ENCODE measurements around the gene EBF3. TPM values are rescaled to one million over a fixed set of nuclear protein-coding genes. Genes with fewer than 3 reads are reported as not detected.

EBF3 gene
- total RNA-seq, 1 donor: 31.8 TPM

DNA sequence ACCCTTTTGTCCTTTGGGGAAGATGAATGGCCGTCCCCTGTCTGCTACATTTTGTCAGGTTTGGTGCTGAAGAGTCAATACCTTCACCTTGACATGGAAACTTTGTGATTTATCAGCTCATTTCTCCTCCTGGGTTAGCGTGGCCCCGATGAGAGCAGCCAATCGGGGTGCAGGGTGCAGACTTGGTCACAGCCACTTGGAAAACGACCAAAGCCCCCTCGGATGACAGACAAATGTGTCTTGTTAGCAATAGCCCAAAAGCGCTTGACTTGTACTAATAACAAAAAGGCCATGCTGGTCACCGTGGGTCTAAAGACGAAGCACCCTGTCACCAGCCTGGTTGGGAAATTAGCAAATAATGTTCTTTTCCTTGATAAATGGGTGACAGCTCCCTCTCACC is 103.7 kb downstream of the EBF3 start:
- H3K9me3 ChIP-seq (ENCODE audit: low read depth, low read length): no peaks in the 10 kb centered on the region
- H2AFZ ChIP-seq (ENCODE audit: low read length): no peak overlapping the region
- no peak overlapping the region for H3K27ac ChIP-seq (ENCODE audit: low read depth, low read length)
- H3K36me3 ChIP-seq (ENCODE audit: insufficient read depth, low read length): peaks cover 50% of the 10 kb centered on the region
- no peak for DNase-seq (ENCODE audit: insufficient read length, low spot score, missing footprints)
- H3K4me1 ChIP-seq (ENCODE audit: insufficient read depth, low read length): peaks cover 4% of the 10 kb centered on the region
- H3K4me2 ChIP-seq (ENCODE audit: insufficient read depth, low read length): no peak overlapping the region
- peaks cover 10% of the 10 kb centered on the region for H3K79me2 ChIP-seq (ENCODE audit: insufficient read depth, low read length)
- H3K4me3 ChIP-seq (ENCODE audit: insufficient read depth, low read length): no peak overlapping the region
- no peaks in the 10 kb centered on the region for H3K27me3 ChIP-seq (ENCODE audit: insufficient read depth, low read length)
- TF ChIP-seq, protein P1, sequence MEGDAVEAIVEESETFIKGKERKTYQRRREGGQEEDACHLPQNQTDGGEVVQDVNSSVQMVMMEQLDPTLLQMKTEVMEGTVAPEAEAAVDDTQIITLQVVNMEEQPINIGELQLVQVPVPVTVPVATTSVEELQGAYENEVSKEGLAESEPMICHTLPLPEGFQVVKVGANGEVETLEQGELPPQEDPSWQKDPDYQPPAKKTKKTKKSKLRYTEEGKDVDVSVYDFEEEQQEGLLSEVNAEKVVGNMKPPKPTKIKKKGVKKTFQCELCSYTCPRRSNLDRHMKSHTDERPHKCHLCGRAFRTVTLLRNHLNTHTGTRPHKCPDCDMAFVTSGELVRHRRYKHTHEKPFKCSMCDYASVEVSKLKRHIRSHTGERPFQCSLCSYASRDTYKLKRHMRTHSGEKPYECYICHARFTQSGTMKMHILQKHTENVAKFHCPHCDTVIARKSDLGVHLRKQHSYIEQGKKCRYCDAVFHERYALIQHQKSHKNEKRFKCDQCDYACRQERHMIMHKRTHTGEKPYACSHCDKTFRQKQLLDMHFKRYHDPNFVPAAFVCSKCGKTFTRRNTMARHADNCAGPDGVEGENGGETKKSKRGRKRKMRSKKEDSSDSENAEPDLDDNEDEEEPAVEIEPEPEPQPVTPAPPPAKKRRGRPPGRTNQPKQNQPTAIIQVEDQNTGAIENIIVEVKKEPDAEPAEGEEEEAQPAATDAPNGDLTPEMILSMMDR (IDR thresholded peaks at IDR 0.05; ENCODE audit: extremely low read depth, low read depth, low read length): no peak
- H4K20me1 ChIP-seq (ENCODE audit: insufficient read depth, low read length): peaks cover 6% of the 10 kb centered on the region

DNA sequence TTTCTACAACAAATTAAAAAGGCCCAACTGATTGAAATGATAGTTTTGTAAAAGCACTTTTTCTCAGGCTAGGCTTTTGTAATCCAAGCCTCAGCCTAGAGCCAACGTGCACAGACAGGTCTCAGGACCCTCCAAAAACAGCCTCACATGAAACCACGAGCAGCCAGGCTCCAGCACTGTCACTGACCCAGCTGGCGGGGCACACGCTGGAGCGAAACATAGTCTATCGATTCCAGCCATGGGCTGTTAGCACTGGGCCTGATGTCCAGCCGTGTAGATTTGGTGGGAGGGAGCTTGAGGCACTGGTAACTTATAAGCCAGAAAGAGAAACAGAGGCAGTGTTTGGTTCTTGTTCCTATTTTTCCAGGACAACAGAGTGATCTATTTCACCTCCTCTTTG is 104.5 kb downstream of the EBF3 start:
- Histone ChIP-seq H3K27ac (ENCODE audit: low read depth, low read length) (no peak overlapping the region), H3K36me3 (ENCODE audit: insufficient read depth, low read length) (peaks cover 43% of the 10 kb centered on the region), H3K4me3 (ENCODE audit: insufficient read depth, low read length) (no peak overlapping the region), H3K9me3 (ENCODE audit: low read depth, low read length) (no peaks in the 10 kb centered on the region), H3K79me2 (ENCODE audit: insufficient read depth, low read length) (peaks cover 3% of the 10 kb centered on the region), H2AFZ (ENCODE audit: low read length) (no peak overlapping the region), H3K27me3 (ENCODE audit: insufficient read depth, low read length) (no peaks in the 10 kb centered on the region), H3K4me2 (ENCODE audit: insufficient read depth, low read length) (no peak overlapping the region), H4K20me1 (ENCODE audit: insufficient read depth, low read length) (peaks cover 10% of the 10 kb centered on the region), H3K4me1 (ENCODE audit: insufficient read depth, low read length) (no peaks in the 10 kb centered on the region)
- no peak for DNase-seq (ENCODE audit: insufficient read length, low spot score, missing footprints)
- TF ChIP-seq, protein P1 (IDR thresholded peaks at IDR 0.05; ENCODE audit: extremely low read depth, low read depth, low read length): no peak

DNA sequence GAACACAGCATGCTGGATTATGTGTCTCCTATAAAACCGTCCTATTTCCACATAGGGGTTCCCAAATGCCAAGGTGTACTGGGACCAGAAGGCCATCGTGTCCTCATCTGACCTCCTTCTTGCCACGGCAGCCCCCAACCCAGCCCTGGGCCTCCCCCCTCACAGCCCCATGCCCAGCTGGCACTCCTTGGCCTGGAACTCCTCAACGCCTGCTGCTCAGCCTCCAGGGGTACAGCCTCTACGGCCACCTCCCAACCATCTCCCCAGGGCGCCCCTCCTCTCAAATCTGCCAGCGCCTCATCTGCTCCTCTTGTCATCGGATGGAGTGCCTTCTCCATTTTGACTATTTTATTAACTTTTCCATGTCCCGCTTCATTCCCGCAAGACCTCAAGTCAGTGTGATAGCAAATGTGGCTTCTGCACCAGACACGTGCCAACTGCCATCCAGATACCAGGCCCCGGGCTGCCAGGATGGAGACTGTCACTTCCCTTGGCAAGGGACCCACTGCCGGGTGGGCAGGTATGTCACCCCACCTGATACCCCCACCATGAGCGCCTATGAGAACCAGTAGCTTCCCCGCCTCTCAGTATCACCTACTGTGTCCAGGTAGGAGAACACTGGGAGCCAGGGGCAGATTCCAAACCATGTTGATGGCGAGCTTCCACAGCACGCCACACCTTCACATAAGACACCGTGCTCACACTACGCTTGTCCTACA is 106.7 kb downstream of the EBF3 start:
- no peaks in the 10 kb centered on the region for H3K79me2 ChIP-seq (ENCODE audit: insufficient read depth, low read length)
- TF ChIP-seq, protein P1 (IDR thresholded peaks at IDR 0.05; ENCODE audit: extremely low read depth, low read depth, low read length): no peak
- H3K4me1 ChIP-seq (ENCODE audit: insufficient read depth, low read length): no peaks in the 10 kb centered on the region
- DNase-seq (ENCODE audit: insufficient read length, low spot score, missing footprints): no peak
- no peak overlapping the region for H3K4me3 ChIP-seq (ENCODE audit: insufficient read depth, low read length)
- H3K9me3 ChIP-seq (ENCODE audit: low read depth, low read length): no peaks in the 10 kb centered on the region
- H2AFZ ChIP-seq (ENCODE audit: low read length): no peak overlapping the region
- no peaks in the 10 kb centered on the region for H3K27me3 ChIP-seq (ENCODE audit: insufficient read depth, low read length)
- H4K20me1 ChIP-seq (ENCODE audit: insufficient read depth, low read length): peaks cover 14% of the 10 kb centered on the region
- H3K4me2 ChIP-seq (ENCODE audit: insufficient read depth, low read length): no peak overlapping the region
- H3K36me3 ChIP-seq (ENCODE audit: insufficient read depth, low read length): peaks cover 45% of the 10 kb centered on the region
- H3K27ac ChIP-seq (ENCODE audit: low read depth, low read length): no peak overlapping the region

DNA sequence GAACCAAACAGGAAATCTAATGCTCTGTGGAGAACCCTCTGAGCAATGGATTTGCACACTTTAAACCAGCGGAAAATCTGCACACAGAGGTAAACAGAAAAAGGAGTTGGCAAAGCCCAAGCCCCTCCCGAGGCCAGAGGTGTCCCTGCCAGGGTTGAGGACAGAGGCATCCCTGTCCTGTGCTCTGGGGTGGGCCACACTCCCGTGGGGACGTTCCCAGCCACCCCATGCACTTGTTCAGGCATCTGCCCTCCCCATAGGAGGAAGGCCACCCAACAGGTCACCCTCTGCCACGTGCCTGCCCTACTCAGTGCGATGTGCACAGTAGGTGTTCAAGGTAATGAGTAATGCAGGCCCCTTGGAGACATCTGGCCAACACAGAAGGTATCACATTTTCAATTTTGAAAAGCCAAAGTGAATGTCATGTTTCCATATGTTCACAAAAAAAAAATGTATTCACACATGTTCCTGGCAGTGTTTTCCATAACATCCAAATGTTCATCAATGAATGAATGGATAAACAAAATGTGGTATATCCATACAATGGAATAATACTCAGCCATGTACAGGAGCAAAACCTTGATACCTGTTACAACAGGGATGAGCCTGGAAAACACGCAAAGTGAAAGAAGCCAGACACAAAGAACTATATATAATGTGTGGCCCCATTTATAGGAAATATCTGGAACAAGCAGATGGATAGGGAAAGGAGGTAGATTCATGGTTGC is 108.1 kb downstream of the EBF3 start:
- no peaks in the 10 kb centered on the region for H3K27me3 ChIP-seq (ENCODE audit: insufficient read depth, low read length)
- no peaks in the 10 kb centered on the region for H3K4me1 ChIP-seq (ENCODE audit: insufficient read depth, low read length)

More for the DNA sequence above, 108.1 kb downstream of the EBF3 start:
- Histone ChIP-seq H3K4me3 (ENCODE audit: insufficient read depth, low read length) (no peak overlapping the region), H4K20me1 (ENCODE audit: insufficient read depth, low read length) (peaks cover 14% of the 10 kb centered on the region), H3K36me3 (ENCODE audit: insufficient read depth, low read length) (peaks cover 50% of the 10 kb centered on the region), H3K79me2 (ENCODE audit: insufficient read depth, low read length) (no peaks in the 10 kb centered on the region), H3K27ac (ENCODE audit: low read depth, low read length) (no peak overlapping the region), H3K4me2 (ENCODE audit: insufficient read depth, low read length) (no peak overlapping the region), H2AFZ (ENCODE audit: low read length) (no peak overlapping the region), H3K9me3 (ENCODE audit: low read depth, low read length) (no peaks in the 10 kb centered on the region)
- TF ChIP-seq, protein P1 (IDR thresholded peaks at IDR 0.05; ENCODE audit: extremely low read depth, low read depth, low read length): no peak
- no peak for DNase-seq (ENCODE audit: insufficient read length, low spot score, missing footprints)

Measured in osteoblast (primary cell).